Measurements from ENCODE around the gene FH.

FH gene

GRCh38 chr1:241519308-241520079 is at the start of gene FH:
Gene FH (minus strand): TSS chr1:241519755. CDS start chr1:241519722, 33 bp downstream.
- Mint-ChIP-seq H3K4me3 (peak within 1 kb of the TSS; percentile 90), H3K4me1 (peaks cover 26% of the 10 kb centered on the region), H3K36me3 (peaks cover 9% of the 10 kb centered on the region), H3K9me3 (no peaks in the 10 kb centered on the region), H3K27me3 (peaks cover 14% of the 10 kb centered on the region), H3K27ac (peak within 1 kb of the TSS; percentile 61)

DNA sequence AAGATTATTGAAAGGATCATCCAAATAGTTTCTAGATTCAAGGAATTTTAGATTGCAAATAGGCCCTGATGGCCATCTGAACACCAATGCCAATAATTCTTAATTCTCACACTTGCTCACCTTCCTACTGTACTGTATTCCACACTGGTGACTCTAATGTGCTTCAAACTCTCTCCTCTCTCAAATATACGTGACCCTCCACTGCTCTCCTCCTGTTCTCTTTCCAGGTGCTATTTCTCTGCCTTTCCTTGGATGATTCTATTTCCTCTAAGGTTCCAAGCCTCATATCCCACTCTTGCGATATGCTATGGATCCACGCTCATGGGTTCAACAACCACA is 41.3 kb upstream of the FH start:
- Mint-ChIP-seq H3K9me3 (no peaks in the 10 kb centered on the region), H3K27ac (no peak overlapping the region), H3K4me3 (no peak overlapping the region), H3K27me3 (no peaks in the 10 kb centered on the region), H3K4me1 (no peaks in the 10 kb centered on the region), H3K36me3 (no peaks in the 10 kb centered on the region)

DNA sequence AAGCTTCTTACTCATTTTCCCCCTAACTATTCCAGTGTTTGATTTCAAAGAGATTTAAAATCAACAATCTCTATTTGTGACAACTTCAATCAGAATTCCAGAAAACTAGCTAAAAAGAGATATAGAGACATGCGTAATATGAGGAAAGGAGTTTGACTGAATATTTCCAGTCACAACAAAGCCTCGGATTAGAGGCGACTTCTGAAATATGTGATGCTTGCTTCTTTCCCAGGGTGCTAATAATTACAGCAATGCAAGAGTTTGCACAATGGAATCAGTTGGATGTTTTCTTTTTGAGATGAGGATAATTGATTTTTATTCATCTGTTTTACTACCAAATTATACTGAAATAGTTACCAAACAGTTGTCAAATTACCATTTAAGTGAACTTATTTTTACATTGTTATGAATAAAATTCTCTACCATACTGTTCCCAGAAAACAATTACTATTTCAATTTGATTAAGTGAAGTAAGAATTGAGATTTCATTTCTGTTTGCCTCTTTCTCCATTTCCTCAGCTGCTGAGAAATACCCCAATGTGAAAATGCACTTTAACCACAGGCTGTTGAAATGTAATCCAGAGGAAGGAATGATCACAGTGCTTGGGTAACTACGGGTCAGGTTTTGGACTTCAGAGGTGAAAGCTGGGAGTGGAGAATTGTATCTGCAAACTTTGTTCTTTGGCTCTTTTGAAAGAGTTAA is 40.7 kb upstream of the FH start:
- no peak overlapping the region for H3K4me3 Mint-ChIP-seq
- H3K27me3 Mint-ChIP-seq: no peaks in the 10 kb centered on the region
- no peaks in the 10 kb centered on the region for H3K4me1 Mint-ChIP-seq
- no peaks in the 10 kb centered on the region for H3K9me3 Mint-ChIP-seq
- no peaks in the 10 kb centered on the region for H3K36me3 Mint-ChIP-seq
- no peak overlapping the region for H3K27ac Mint-ChIP-seq

GRCh38 chr1:241557551-241558193 is 38.1 kb upstream of the FH start:
- no peak overlapping the region for H3K4me3 Mint-ChIP-seq
- H3K27ac Mint-ChIP-seq: no peak overlapping the region
- no peaks in the 10 kb centered on the region for H3K9me3 Mint-ChIP-seq
- peaks cover 3% of the 10 kb centered on the region for H3K4me1 Mint-ChIP-seq
- H3K27me3 Mint-ChIP-seq: no peaks in the 10 kb centered on the region
- no peaks in the 10 kb centered on the region for H3K36me3 Mint-ChIP-seq

DNA sequence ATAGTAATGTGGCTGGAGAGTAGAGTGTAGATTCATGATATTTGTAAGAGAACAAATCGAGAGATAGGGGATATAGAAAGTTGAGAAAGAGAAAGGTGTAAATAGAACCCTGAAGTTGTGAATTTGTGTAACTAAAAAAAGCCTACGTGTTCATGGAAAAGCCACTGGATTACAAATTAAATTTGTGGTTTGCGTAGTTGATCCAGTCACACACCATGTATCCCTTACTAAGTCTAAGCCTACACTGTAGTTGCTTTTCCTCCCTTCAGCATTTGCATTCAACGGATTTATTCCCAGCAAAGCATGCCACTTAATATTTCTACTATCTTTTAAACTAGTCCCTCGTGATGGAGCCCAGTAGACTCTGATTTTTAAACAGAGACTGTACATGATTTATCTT is 37.5 kb upstream of the FH start:
- H3K36me3 Mint-ChIP-seq: no peaks in the 10 kb centered on the region
- H3K4me3 Mint-ChIP-seq: no peak overlapping the region
- H3K27ac Mint-ChIP-seq: no peak overlapping the region
- no peaks in the 10 kb centered on the region for H3K9me3 Mint-ChIP-seq
- H3K27me3 Mint-ChIP-seq: no peaks in the 10 kb centered on the region
- peaks cover 9% of the 10 kb centered on the region for H3K4me1 Mint-ChIP-seq

DNA sequence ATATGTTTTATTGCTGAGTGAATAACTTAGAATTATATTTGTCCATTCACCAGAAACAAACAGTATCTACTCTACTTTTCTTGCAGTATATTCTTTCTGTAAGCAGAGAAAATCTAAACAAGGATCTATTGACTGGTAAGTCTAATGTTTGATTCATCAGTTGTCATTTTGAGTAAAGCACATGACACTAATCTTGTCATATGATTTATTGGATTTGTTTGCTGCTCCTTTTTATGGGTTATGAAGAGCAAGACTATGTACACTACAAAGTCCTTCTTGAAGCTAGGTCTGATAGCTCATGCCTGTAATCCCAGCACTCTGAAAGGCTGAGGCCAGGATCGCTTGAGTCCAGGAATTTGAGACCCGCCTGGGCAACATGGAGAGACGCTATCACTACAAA is 36.0 kb upstream of the FH start:
- Mint-ChIP-seq H3K4me1 (peaks cover 24% of the 10 kb centered on the region), H3K4me3 (no peak overlapping the region), H3K9me3 (no peaks in the 10 kb centered on the region), H3K27ac (no peak overlapping the region), H3K27me3 (no peaks in the 10 kb centered on the region), H3K36me3 (no peaks in the 10 kb centered on the region)

DNA sequence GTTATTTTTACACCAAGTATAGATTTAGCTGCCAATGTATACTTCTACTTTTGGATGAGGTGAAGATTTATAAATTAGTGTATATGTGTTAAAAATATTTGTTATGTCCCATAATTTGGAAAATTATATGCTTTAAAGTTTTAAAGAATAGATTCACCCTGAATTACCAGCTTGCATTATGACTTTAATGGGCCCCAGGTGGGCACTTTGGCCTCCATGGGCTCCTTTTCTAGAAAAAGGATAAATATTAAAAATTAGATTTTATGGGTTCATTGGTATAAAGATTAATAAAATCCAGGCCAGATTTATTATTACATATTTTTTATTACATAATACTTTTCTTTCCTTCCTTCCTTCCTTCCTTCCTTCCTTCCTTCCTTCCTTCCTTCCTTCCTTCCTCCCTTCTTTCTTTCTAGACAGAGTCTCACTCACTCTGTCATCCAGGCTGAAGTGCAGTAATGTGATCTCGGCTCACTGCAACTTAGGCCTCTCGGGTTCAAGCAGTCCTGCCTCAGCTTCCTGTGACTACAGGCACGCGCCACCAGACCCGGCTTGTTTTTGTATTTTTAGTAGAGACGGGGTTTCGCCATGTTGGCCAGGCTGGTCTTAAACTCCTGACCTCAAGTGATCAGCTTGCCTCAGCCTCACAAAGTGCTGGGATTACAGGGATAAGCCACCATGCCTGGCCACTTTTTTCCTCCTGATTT is 34.5 kb upstream of the FH start:
- no peaks in the 10 kb centered on the region for H3K27me3 Mint-ChIP-seq
- H3K9me3 Mint-ChIP-seq: no peaks in the 10 kb centered on the region
- H3K4me3 Mint-ChIP-seq: no peak overlapping the region
- no peak overlapping the region for H3K27ac Mint-ChIP-seq
- no peaks in the 10 kb centered on the region for H3K36me3 Mint-ChIP-seq
- H3K4me1 Mint-ChIP-seq: peaks cover 26% of the 10 kb centered on the region

- no peaks in the 10 kb centered on the region for H3K36me3 Mint-ChIP-seq
- H3K4me1 Mint-ChIP-seq: peaks cover 26% of the 10 kb centered on the region
- H3K27ac Mint-ChIP-seq: peak overlapping the region; percentile 91
- no peaks in the 10 kb centered on the region for H3K9me3 Mint-ChIP-seq
- peak overlapping the region; percentile 82 for H3K4me3 Mint-ChIP-seq
- no peaks in the 10 kb centered on the region for H3K27me3 Mint-ChIP-seq
These were observed 32.4 kb upstream of the FH start for GRCh38 chr1:241551759-241552638.

GRCh38 chr1:241550318-241550717 is 30.8 kb upstream of the FH start:
- Mint-ChIP-seq H3K4me3 (no peak overlapping the region), H3K27ac (no peak overlapping the region), H3K4me1 (peaks cover 26% of the 10 kb centered on the region), H3K9me3 (no peaks in the 10 kb centered on the region), H3K36me3 (no peaks in the 10 kb centered on the region), H3K27me3 (peaks cover 2% of the 10 kb centered on the region)

- Mint-ChIP-seq H3K27ac (no peak overlapping the region), H3K4me1 (peaks cover 26% of the 10 kb centered on the region), H3K4me3 (no peak overlapping the region)
These were observed 28.5 kb upstream of the FH start for GRCh38 chr1:241548008-241548407.

GRCh38 chr1:241542199-241542907 is 22.8 kb upstream of the FH start:
- Mint-ChIP-seq H3K4me3 (no peak overlapping the region), H3K36me3 (no peaks in the 10 kb centered on the region), H3K27me3 (peaks cover 2% of the 10 kb centered on the region), H3K9me3 (no peaks in the 10 kb centered on the region), H3K27ac (no peak overlapping the region), H3K4me1 (no peaks in the 10 kb centered on the region)

More at GRCh38 chr1:241548008-241548407, 28.5 kb upstream of the FH start:
- no peaks in the 10 kb centered on the region for H3K9me3 Mint-ChIP-seq
- no peaks in the 10 kb centered on the region for H3K36me3 Mint-ChIP-seq
- H3K27me3 Mint-ChIP-seq: peaks cover 2% of the 10 kb centered on the region

DNA sequence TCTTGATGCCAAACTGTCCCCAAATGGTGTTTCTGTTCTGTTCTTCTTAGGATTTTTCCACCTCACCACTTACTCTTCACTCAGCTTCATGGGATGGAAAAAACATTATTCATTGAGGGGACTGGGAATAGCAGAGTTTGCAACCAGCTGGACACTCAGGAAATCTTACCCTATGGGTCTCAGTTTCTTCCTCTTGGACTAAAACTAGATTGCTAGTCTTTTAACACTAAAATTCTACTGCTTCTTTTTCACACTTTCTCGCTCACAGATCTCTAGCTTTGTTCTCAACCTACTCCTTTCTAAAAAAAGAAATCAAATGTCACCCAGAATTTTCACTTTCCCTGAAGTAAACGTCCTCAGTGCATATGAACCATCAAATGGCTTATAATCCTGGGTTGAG is 17.4 kb upstream of the FH start:
- peaks cover 2% of the 10 kb centered on the region for H3K4me1 Mint-ChIP-seq
- H3K4me3 Mint-ChIP-seq: no peak overlapping the region
- no peaks in the 10 kb centered on the region for H3K27me3 Mint-ChIP-seq

GRCh38 chr1:241536304-241536703 is 16.7 kb upstream of the FH start:
- Mint-ChIP-seq H3K27me3 (no peaks in the 10 kb centered on the region), H3K4me1 (peaks cover 9% of the 10 kb centered on the region), H3K9me3 (no peaks in the 10 kb centered on the region), H3K4me3 (no peak overlapping the region), H3K36me3 (no peaks in the 10 kb centered on the region), H3K27ac (no peak overlapping the region)

More for the DNA sequence above, 17.4 kb upstream of the FH start:
- Mint-ChIP-seq H3K9me3 (no peaks in the 10 kb centered on the region), H3K36me3 (no peaks in the 10 kb centered on the region), H3K27ac (no peak overlapping the region)

DNA sequence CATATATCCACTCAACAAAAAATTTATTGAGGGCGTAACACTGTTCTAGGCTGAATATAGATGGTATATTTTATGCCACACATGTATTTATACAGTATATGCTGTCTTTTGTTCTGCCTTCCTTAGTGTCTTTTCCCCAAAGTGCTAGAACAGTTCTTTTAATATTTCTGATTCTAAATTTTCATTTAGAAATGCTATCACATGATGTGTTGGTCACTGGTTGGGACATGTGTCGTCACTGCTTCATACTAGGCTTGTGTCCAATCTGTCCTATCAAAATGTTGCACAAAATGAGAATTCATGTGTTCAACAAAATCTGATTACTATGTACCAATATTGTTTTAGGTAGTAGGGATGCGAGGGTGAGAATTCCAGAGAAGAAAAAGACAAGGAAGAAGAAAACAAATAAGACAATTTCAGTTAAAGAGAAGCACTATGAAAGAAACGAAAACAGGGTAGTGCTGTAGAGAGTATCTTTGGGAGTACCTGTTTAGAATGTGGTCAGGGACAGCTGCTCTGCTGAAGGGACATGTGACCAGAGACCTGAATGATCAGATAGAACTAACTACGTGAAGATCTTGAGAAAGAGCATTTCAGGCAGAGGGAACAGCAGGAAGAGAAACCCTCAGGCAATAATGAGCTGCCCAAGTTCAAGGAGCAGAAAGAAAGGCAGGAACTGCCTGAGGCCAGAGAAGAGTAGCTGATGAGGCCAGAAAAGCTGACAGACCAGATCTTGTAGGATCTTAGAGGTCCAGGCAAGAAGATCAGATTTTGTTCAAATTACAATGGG is 14.0 kb upstream of the FH start:
- Mint-ChIP-seq H3K4me1 (peaks cover 14% of the 10 kb centered on the region), H3K9me3 (no peaks in the 10 kb centered on the region), H3K4me3 (no peak overlapping the region), H3K36me3 (no peaks in the 10 kb centered on the region), H3K27ac (no peak overlapping the region), H3K27me3 (no peaks in the 10 kb centered on the region)
